GM12873 (cell line): Measurements from ENCODE around the gene UBE2E2.

Experiments used
- CTCF ChIP-seq: IDR thresholded peaks from 2 replicates; pipeline ENCODE4 v1.5.1; 2012; ENCODE audit warnings: low read depth, mild to moderate bottlenecking, moderate library complexity, low read length, control low read depth; ENCODE audit not compliant: insufficient read depth; ENCODE audit errors: missing control alignments

Gene UBE2E2

DNA sequence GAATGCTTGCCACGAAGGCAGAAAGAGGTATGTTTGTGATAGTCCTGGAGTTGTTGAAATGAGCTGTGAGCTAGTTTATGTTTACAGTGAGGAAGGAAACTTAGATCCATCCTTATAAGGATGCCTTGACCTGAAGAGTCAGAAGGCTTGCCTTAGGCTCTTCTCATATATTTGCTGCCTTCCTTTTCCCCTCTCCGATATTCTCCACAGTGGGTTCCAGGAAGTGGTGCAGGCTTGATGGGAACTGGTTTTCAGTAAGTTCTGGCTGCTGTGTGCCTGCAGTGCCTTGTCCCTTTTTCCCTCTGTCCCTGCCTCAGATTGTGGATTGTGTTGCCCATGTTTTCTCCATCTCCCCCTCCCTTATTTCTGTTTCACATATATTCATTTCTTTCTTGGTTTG is 315.3 kb downstream of the UBE2E2 start:
- TF ChIP-seq CTCF, result no peak

GRCh38 chr3:23519314-23520208 is 316.4 kb downstream of the UBE2E2 start:
- TF ChIP-seq CTCF, result no peak

GRCh38 chr3:23527326-23527725 is 324.2 kb downstream of the UBE2E2 start:
- TF ChIP-seq CTCF, result no peak

- TF ChIP-seq CTCF, result no peak
Observed at GRCh38 chr3:23533596-23533995, 330.5 kb downstream of the UBE2E2 start.

DNA sequence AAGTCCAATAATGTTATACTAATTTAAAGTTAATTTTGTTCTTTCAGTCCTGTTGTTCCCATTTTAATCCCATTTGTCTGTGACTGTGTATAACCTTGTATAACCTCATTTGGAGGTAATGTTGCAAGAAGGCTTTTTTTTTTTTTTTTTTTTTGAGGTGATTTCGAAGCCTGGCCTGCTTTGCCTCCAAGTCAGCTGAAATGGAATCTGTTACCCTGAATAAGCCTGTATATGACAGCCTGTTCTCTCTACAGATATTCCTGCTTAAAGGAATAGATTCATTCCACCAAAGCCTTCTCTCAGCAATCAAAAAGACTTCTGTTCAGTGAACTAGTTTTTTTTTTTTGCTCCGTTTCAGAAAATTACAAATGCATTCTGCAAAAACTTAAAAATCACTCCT is 330.9 kb downstream of the UBE2E2 start:
- TF ChIP-seq CTCF, result no peak

GRCh38 chr3:23537101-23537551 is 334.0 kb downstream of the UBE2E2 start:
- no peak for TF ChIP-seq CTCF

DNA sequence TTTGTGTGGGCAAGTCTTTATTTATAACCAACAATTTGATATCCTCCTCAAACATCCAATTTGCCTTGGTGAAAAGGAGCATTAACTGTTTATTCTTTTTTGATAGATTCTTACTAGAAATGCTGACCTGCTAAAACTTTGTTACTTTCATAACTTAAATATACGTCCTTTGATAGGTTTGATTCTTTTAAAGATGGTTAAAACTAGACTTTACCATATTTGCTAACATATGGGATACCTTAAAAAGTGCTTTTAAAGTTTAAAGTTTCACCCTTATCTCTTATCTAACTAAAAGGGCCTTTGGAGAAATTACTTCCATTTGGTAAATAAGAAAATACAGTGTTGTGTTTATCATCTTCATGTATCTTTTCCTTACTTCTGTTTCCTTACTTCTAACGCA is 336.1 kb downstream of the UBE2E2 start:
- TF ChIP-seq CTCF, result no peak
